ENCODE measurements around the gene MYO1D. TPM values are rescaled to one million over a fixed set of nuclear protein-coding genes. Genes with fewer than 3 reads are reported as not detected.
"Not testable (repeated sequence)": the region's sequence is repeated elsewhere in the genome, so short reads cannot be mapped to it uniquely, and the experiment has no call there.

The MYO1D gene
- total RNA-seq, 1 donor from 2014 or later: 73.3 TPM

- H3K36me3 ChIP-seq: peaks cover 98% of the 10 kb centered on the region
- H3K4me3 ChIP-seq: no peak overlapping the region
- DNase-seq (no peak), ATAC-seq (no peak)
- intact Hi-C loops (cut with DNase I): no loop called here
- H3K27me3 ChIP-seq: no peaks in the 10 kb centered on the region
- H3K27ac ChIP-seq: no peak overlapping the region
- H3K9me3 ChIP-seq: no peaks in the 10 kb centered on the region
- no peak for TF ChIP-seq CTCF (IDR thresholded peaks at IDR 0.05)
- no peaks in the 10 kb centered on the region for H3K4me1 ChIP-seq
Observed at GRCh38 chr17:32453370-32453769, 423.6 kb downstream of the MYO1D start.

GRCh38 chr17:32452281-32452680 lies 424.6 kb downstream of the MYO1D start:
- TF ChIP-seq CTCF (IDR thresholded peaks at IDR 0.05): no peak
- DNase-seq: no peak
- H3K9me3 ChIP-seq: no peaks in the 10 kb centered on the region
- intact Hi-C loops (cut with DNase I): no loop called here
- no peaks in the 10 kb centered on the region for H3K27me3 ChIP-seq
- ATAC-seq: no peak
- peaks cover 98% of the 10 kb centered on the region for H3K36me3 ChIP-seq
- H3K4me3 ChIP-seq: no peak overlapping the region
- no peaks in the 10 kb centered on the region for H3K4me1 ChIP-seq
- no peak overlapping the region for H3K27ac ChIP-seq

- Histone ChIP-seq H3K27me3 (no peaks in the 10 kb centered on the region), H3K4me3 (no peak overlapping the region), H3K36me3 (peaks cover 98% of the 10 kb centered on the region), H3K9me3 (no peaks in the 10 kb centered on the region), H3K4me1 (no peaks in the 10 kb centered on the region), H3K27ac (no peak overlapping the region)
- intact Hi-C loops (cut with DNase I): no loop called here
- ATAC-seq: no peak
- TF ChIP-seq CTCF (IDR thresholded peaks at IDR 0.05): no peak
- no peak for DNase-seq
Observed at GRCh38 chr17:32451879-32452278, 425.0 kb downstream of the MYO1D start.

- intact Hi-C loops (cut with DNase I); H3K27ac ChIP-seq; H3K4me3 ChIP-seq; ATAC-seq; H3K27me3 ChIP-seq; DNase-seq; H3K9me3 ChIP-seq: not testable (repeated sequence)
- H3K4me1 ChIP-seq: peaks cover 15% of the 10 kb centered on the region
- peaks cover 86% of the 10 kb centered on the region for H3K36me3 ChIP-seq
Observed at GRCh38 chr17:32450379-32450778, 426.5 kb downstream of the MYO1D start.

- intact Hi-C loops (cut with DNase I): no loop called here
- no peak for ATAC-seq
Observed at GRCh38 chr17:32449963-32450362, 427.0 kb downstream of the MYO1D start.

GRCh38 chr17:32446949-32447348 lies 430.0 kb downstream of the MYO1D start:
- no peaks in the 10 kb centered on the region for H3K27me3 ChIP-seq
- no peaks in the 10 kb centered on the region for H3K9me3 ChIP-seq
- no peak for DNase-seq
- no peak for TF ChIP-seq CTCF (IDR thresholded peaks at IDR 0.05)
- no peak for ATAC-seq
- peaks cover 17% of the 10 kb centered on the region for H3K4me1 ChIP-seq
- no peak overlapping the region for H3K27ac ChIP-seq
- H3K36me3 ChIP-seq: peaks cover 52% of the 10 kb centered on the region
- intact Hi-C loops (cut with DNase I): no loop called here
- no peak overlapping the region for H3K4me3 ChIP-seq

More at GRCh38 chr17:32449963-32450362, 427.0 kb downstream of the MYO1D start:
- Histone ChIP-seq H3K27ac (no peak overlapping the region), H3K4me3 (no peak overlapping the region), H3K4me1 (peaks cover 17% of the 10 kb centered on the region), H3K36me3 (peaks cover 82% of the 10 kb centered on the region), H3K9me3 (no peaks in the 10 kb centered on the region), H3K27me3 (no peaks in the 10 kb centered on the region)
- no peak for TF ChIP-seq CTCF (IDR thresholded peaks at IDR 0.05)
- no peak for DNase-seq

All from upper lobe of right lung (tissue), 1 donor.